GM21367 (cell line): ENCODE measurements around the gene SPATA19.
"Not testable (repeated sequence)": the region's sequence is repeated elsewhere in the genome, so short reads cannot be mapped to it uniquely, and the experiment has no call there.

Experiments used
- ATAC-seq: cut with Tn5 transposase; IDR thresholded peaks from one replicate; pipeline ENCODE4 v1.9.1; 2021; ENCODE audit not compliant: unreplicated experiment

The SPATA19 gene

DNA sequence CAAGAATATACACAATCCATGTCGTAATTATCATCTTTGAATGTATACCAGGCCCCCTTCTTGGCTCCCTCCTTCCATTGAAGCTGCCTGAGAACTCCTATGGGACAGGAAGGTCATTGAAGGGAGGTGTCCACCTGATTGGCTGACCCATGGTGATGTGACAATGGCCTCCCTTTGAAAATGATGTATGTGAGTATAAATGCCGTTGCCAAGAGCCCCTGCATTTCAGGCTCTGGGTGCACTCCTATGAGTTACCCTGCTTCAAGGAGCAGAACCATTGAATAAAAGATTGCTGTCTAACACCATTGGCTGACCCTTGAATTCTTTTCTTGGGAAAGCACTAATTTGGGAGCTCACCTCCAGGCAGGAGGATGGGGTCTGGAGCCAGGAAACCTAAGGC is at the start of gene SPATA19:
Gene SPATA19, minus strand, starts transcription at position 101 of the 400 bp plus-strand sequence. Its CDS starts 67 bp downstream, at position 34.
- ATAC-seq = no peak

- peak; percentile 67 for ATAC-seq
These were observed 49.8 kb upstream of the SPATA19 start for GRCh38 chr11:133895061-133895479.

DNA sequence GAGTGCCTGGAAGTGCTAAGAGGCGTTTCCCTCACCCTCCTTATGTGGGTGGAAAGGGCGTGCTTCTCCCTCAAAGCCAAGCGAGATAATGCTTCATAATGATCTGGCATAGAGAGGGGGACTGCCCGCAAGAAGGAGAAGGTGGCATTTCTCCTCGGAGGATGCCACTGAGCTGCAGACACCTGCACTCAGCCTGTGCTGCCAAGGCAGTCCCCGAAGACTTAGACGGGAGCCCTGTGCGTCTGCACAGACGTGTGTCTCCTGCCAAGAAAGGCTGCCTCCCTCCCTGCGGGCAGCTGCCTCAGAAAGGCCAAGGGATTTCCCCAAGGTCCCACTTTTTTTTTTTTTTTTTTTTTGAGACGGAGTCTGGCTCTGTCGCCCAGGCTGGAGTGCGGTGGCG is 48.1 kb upstream of the SPATA19 start:
- no peak for ATAC-seq

GRCh38 chr11:133892584-133893380 is 47.5 kb upstream of the SPATA19 start:
- no peak for ATAC-seq

GRCh38 chr11:133892126-133892525 is 46.8 kb upstream of the SPATA19 start:
- ATAC-seq = no peak

DNA sequence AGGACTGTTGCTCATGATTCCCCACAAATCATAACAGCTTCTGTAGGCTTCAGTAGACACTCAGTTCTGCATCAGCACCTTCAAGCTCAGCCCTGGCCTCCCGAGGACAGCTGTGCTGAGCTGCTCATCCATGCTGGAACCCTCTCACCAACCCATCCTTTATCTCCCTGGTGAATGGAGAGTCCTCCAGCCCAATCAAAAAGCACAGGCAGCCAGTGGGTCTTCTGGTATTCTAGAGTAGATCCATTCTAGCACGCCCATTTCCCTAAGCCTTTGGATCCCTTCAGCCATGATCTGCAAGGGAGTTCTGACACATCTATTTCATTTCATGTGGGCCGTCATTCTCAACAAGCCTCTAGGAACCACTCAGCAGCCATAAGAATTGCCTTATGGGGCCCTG is 44.6 kb upstream of the SPATA19 start:
- ATAC-seq = no peak

GRCh38 chr11:133889188-133889587 is 43.9 kb upstream of the SPATA19 start:
- ATAC-seq = no peak

- ATAC-seq = no peak
These were observed 42.5 kb upstream of the SPATA19 start for GRCh38 chr11:133887692-133888332.

GRCh38 chr11:133886029-133886428 is 40.7 kb upstream of the SPATA19 start:
- no peak for ATAC-seq

- no peak for ATAC-seq
These were observed 26.8 kb upstream of the SPATA19 start for GRCh38 chr11:133872160-133872559.

GRCh38 chr11:133867456-133867855 is 22.1 kb upstream of the SPATA19 start:
- no peak for ATAC-seq

- ATAC-seq = no peak
These were observed 20.2 kb upstream of the SPATA19 start for GRCh38 chr11:133865466-133865865.

DNA sequence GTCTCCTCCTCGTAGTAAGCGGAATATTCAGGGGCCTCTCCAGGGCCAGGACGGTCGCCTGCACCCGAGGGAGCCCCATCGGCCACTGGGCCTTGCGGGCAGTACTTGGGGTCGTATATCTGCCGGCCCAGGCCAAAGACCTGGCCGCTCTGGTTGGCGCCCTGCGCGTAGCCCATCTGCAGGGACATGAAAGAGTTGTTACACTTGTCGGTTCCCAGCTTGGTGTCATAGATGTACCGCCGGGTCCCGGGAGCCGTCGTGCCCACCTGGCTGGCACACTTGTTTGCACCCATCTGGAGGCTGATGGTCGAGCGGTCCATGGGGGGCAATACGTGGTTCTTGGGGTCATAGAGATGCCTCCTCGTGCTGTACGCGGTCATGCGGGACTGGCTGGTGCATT is 19.4 kb upstream of the SPATA19 start:
- no peak for ATAC-seq

DNA sequence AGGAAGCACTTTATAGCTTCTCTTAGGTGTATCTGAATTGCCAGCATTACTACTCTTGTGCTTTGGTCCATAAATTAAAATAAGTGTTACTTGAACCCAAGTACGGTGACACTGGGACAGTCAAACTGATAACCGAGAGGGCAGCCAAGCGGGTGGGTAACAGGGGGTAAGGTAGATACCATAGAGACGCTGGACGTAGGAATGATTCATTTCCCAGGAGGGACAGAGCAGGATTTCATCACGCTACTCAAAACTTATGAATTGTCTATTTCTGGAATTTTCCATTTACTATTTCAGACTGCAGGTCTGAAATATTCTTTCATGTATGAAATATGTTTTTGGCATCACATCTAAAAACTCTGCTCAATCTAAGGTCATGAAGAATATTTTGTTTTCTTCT is 14.8 kb upstream of the SPATA19 start:
- no peak for ATAC-seq

GRCh38 chr11:133854330-133854960 is 9.1 kb upstream of the SPATA19 start:
- not testable (repeated sequence) for ATAC-seq

DNA sequence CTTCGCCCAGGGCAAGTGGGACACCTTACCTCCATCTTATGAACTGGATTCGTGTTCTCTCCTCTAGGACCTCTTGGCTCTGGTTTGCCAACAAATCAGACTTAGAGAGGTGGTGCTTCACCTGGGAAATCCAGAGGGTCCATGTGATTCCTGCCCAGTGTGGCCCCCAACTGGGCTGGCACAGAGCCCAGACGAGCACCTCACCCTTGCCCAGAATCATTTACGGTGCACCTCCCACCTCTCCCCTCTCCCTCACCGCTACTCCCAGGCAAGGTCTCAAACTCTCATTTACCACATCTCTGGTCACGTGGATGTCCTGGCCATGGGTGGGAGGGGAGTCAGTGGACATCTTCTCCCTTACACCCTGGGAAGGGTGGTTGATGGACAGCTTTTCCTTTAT is 1.1 kb downstream of the SPATA19 start:
- no peak for ATAC-seq

- no peak for ATAC-seq
These were observed 1.8 kb downstream of the SPATA19 start for GRCh38 chr11:133843454-133843987.

- ATAC-seq = no peak
These were observed 2.6 kb downstream of the SPATA19 start for GRCh38 chr11:133842730-133843129.

DNA sequence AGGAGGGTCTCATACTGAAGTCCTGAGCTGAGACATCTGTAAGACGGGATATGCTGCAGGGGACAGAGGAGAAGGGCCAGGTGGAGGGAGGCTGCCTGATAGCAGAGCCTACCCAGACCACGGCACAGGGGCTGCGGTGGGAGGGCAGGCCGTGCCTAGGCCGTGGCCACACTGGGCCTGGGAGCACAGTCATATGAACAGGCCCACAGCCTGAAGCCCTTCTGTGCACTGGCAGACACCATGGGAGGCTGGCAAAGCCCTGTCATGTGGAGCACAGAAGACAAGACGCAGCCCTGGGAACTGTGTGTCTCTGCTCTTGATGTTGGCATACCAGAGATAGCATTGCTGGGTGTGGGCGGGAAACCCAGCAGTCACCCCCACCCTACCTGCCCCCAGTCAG is 3.3 kb downstream of the SPATA19 start:
- no peak for ATAC-seq

- ATAC-seq = no peak
These were observed 3.9 kb downstream of the SPATA19 start for GRCh38 chr11:133841279-133842043.

DNA sequence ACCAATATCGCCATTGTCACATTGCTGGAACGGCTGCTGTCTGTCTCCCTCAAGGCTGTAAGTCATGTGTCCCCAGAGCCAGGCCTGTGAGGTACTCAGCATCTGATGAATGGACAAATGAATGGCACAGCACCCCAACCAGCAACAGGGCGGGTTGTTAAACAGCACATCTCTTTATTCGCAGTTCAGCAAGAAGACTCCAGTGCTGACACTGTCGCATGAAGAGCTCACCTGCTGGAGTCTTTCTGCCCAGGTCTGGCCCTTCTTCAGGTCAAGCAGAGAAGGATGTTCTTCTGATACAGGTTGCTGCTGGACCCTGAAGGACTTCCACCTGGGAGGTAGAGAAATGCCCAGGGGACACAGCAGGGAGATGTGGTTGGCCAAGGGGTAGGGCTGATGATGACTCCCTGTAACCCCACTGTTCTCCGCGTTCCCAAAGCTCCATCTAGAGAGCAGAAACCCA is 4.8 kb downstream of the SPATA19 start:
- no peak for ATAC-seq
